GM23338 (cell line): ENCODE data around the gene CTNND2.

Source experiments
- CTCF ChIP-seq, 2 experiments: fragments of 200-600 bp in 1 of 2; sonication (generic) in 1 of 2; conservative IDR thresholded peaks; 2 replicates each; pipeline versions ENCODE4 v1.5.1 to v1.6.1; 2016 to 2017; ENCODE audit warnings: antibody characterized with exemption in 2 of 2, low read depth in 2 of 2, mild to moderate bottlenecking in 2 of 2, moderate library complexity in 1 of 2
- EZH2 ChIP-seq: fragments of 200-600 bp; sonication (generic); IDR thresholded peaks from one replicate; pipeline ENCODE4 v1.8.0; 2017; ENCODE audit warnings: antibody characterized with exemption, mild to moderate bottlenecking, low read depth; ENCODE audit not compliant: unreplicated experiment
- STAT1 ChIP-seq: IDR thresholded peaks from one replicate; pipeline ENCODE4 v1.6.1; 2016; ENCODE audit warnings: antibody characterized with exemption; ENCODE audit not compliant: unreplicated experiment

- TF ChIP-seq STAT1 (no peak), CTCF (conservative IDR thresholded peaks at IDR 0.05; ENCODE audit: low read depth in 2 of 2) (no peak), EZH2 (no peak)
These were observed 381.4 kb downstream of the CTNND2 start for GRCh38 chr5:11522796-11523195.
